CD4-positive, alpha-beta T cell treated with Interleukin-6 at 100 ng/mL for 8 hours (primary cell): Measurements from ENCODE around the gene SLFN12L.
"Not testable (repeated sequence)": the region's sequence is repeated elsewhere in the genome, so short reads cannot be mapped to it uniquely, and the experiment has no call there.

Experiments used
- DNase-seq: peaks from one replicate; pipeline ENCODE4 v3.0.0-alpha.2; 2020; ENCODE audit warnings: mixed read lengths, low spot score

SLFN12L gene

GRCh38 chr17:35542990-35543389, 5.5 kb upstream of the SLFN12L start:
- DNase-seq, result no peak

- DNase-seq, result no peak
Observed at GRCh38 chr17:35541434-35541833, 4.0 kb upstream of the SLFN12L start.

GRCh38 chr17:35540589-35541404, 3.3 kb upstream of the SLFN12L start:
- DNase-seq, result peak; percentile 48

- no peak for DNase-seq
Observed at GRCh38 chr17:35539659-35540026, 2.2 kb upstream of the SLFN12L start.

GRCh38 chr17:35536664-35537171, 760 bp downstream of the SLFN12L start:
- DNase-seq, result peak; percentile 35

- not testable (repeated sequence) for DNase-seq
Observed at GRCh38 chr17:35535406-35535805, 2.1 kb downstream of the SLFN12L start.

- DNase-seq, result no peak
Observed at GRCh38 chr17:35534576-35535093, 2.8 kb downstream of the SLFN12L start.

- DNase-seq, result no peak
Observed at GRCh38 chr17:35531160-35531559, 6.3 kb downstream of the SLFN12L start.

- no peak for DNase-seq
Observed at GRCh38 chr17:35529866-35530265, 7.6 kb downstream of the SLFN12L start.

- not testable (repeated sequence) for DNase-seq
Observed at GRCh38 chr17:35529326-35529725, 8.2 kb downstream of the SLFN12L start.

- no peak for DNase-seq
Observed at GRCh38 chr17:35523296-35523695, 14.2 kb downstream of the SLFN12L start.

GRCh38 chr17:35521654-35522256, 15.7 kb downstream of the SLFN12L start:
- DNase-seq, result peak; percentile 73

- no peak for DNase-seq
Observed at GRCh38 chr17:35521150-35521549, 16.3 kb downstream of the SLFN12L start.

GRCh38 chr17:35519906-35520442, 17.5 kb downstream of the SLFN12L start:
- DNase-seq, result no peak

- peak; percentile 23 for DNase-seq
Observed at GRCh38 chr17:35519439-35519838, 18.0 kb downstream of the SLFN12L start.

- DNase-seq, result not testable (repeated sequence)
Observed at GRCh38 chr17:35518431-35518830, 19.0 kb downstream of the SLFN12L start.

- no peak for DNase-seq
Observed at GRCh38 chr17:35515027-35515426, 22.5 kb downstream of the SLFN12L start.

GRCh38 chr17:35514564-35514963, 22.9 kb downstream of the SLFN12L start:
- DNase-seq, result no peak

GRCh38 chr17:35510052-35510451, 27.4 kb downstream of the SLFN12L start:
- no peak for DNase-seq

GRCh38 chr17:35507714-35508113, 29.8 kb downstream of the SLFN12L start:
- not testable (repeated sequence) for DNase-seq

GRCh38 chr17:35499548-35499947, 37.9 kb downstream of the SLFN12L start:
- no peak for DNase-seq

GRCh38 chr17:35498448-35499178, 38.9 kb downstream of the SLFN12L start:
- no peak for DNase-seq
